GM23248 (cell line): ENCODE results near the gene SLC24A4.

Source experiments
- EZH2 ChIP-seq: fragments of 200-600 bp; sonication (generic); IDR thresholded peaks from 2 replicates; pipeline ENCODE4 v1.6.1; 2018; ENCODE audit warnings: antibody characterized with exemption, mild to moderate bottlenecking; ENCODE audit not compliant: insufficient read depth, poor library complexity, severe bottlenecking
- EZH2phosphoT487 ChIP-seq: fragments of 200-600 bp; sonication (generic); IDR thresholded peaks from 2 replicates; pipeline ENCODE4 v1.6.1; 2018; ENCODE audit warnings: antibody characterized with exemption, moderate library complexity, mild to moderate bottlenecking, low read depth; ENCODE audit not compliant: insufficient read depth

GRCh38 chr14:92308716-92309115 lies 14.2 kb upstream of the SLC24A4 start:
- TF ChIP-seq EZH2 = no peak
- no peak for TF ChIP-seq EZH2phosphoT487
